Measurements from ENCODE around the gene LGALS12.
"Not testable (repeated sequence)": the region's sequence is repeated elsewhere in the genome, so short reads cannot be mapped to it uniquely, and the experiment has no call there.

LGALS12 gene

GRCh38 chr11:63534895-63535461 lies 29.1 kb downstream of the LGALS12 start:
- no peak for DNase-seq

- no peak for DNase-seq
These were observed 29.9 kb downstream of the LGALS12 start for GRCh38 chr11:63535734-63536133.

GRCh38 chr11:63536669-63537292 lies 30.9 kb downstream of the LGALS12 start, which contains the start of gene PLAAT4:
PLAAT4 (plus strand) TSS chr11:63536808; CDS start chr11:63536869, 61 bp downstream.
- DNase-seq = no peak

GRCh38 chr11:63537293-63538101 lies 31.6 kb downstream of the LGALS12 start:
- no peak for DNase-seq

- DNase-seq = not testable (repeated sequence)
These were observed 36.6 kb downstream of the LGALS12 start for GRCh38 chr11:63542506-63542905.

GRCh38 chr11:63543711-63544110 lies 37.8 kb downstream of the LGALS12 start:
- DNase-seq = no peak

GRCh38 chr11:63547061-63547460 lies 41.2 kb downstream of the LGALS12 start:
- DNase-seq = no peak

- no peak for DNase-seq
These were observed 42.3 kb downstream of the LGALS12 start for GRCh38 chr11:63548178-63548577.

- DNase-seq = no peak
These were observed 43.5 kb downstream of the LGALS12 start for GRCh38 chr11:63549411-63549810.

- not testable (repeated sequence) for DNase-seq
These were observed 44.3 kb downstream of the LGALS12 start for GRCh38 chr11:63550156-63550700.

- no peak for DNase-seq
These were observed 45.4 kb downstream of the LGALS12 start for GRCh38 chr11:63551091-63551888.

GRCh38 chr11:63551889-63552266 lies 46.0 kb downstream of the LGALS12 start:
- no peak for DNase-seq

- DNase-seq = no peak
These were observed 47.0 kb downstream of the LGALS12 start for GRCh38 chr11:63552921-63553320.

- no peak for DNase-seq
These were observed 47.9 kb downstream of the LGALS12 start for GRCh38 chr11:63553759-63554158.

- DNase-seq = no peak
These were observed 49.0 kb downstream of the LGALS12 start for GRCh38 chr11:63554877-63555223.

- DNase-seq = no peak
These were observed 50.6 kb downstream of the LGALS12 start for GRCh38 chr11:63556404-63557013.

- DNase-seq = no peak
These were observed 51.7 kb downstream of the LGALS12 start for GRCh38 chr11:63557570-63557969.

GRCh38 chr11:63558459-63559157 lies 52.7 kb downstream of the LGALS12 start:
- no peak for DNase-seq

- DNase-seq = no peak
These were observed 54.8 kb downstream of the LGALS12 start for GRCh38 chr11:63560506-63561180.

- DNase-seq = no peak
These were observed 57.5 kb downstream of the LGALS12 start, which contains the start of gene PLAAT2 for GRCh38 chr11:63563201-63564055. PLAAT2 (minus strand) TSS chr11:63563379; CDS start chr11:63563324, 55 bp downstream.

Data from SHP77 treated with DMSO at 0.1 percent for 48 hours (cell line).